Measurements from ENCODE around the gene ANK3. TPM values are rescaled to one million over a fixed set of nuclear protein-coding genes. Genes with fewer than 3 reads are reported as not detected.

ANK3 gene
- total RNA-seq, 2 donors from 2014 or later: 189 to 198 TPM

GRCh38 chr10:60419249-60419648 lies 29.6 kb upstream of the ANK3 start:
- H3K27ac ChIP-seq: no peak overlapping the region
- DNase-seq (ENCODE audit: low spot score): no peak
- no peaks in the 10 kb centered on the region for H3K36me3 ChIP-seq
- no peaks in the 10 kb centered on the region for H3K4me1 ChIP-seq
- H3K4me3 ChIP-seq: no peak overlapping the region
- H3K27me3 ChIP-seq: no peaks in the 10 kb centered on the region
- no peaks in the 10 kb centered on the region for H3K9me3 ChIP-seq
- no peak for TF ChIP-seq CTCF (IDR thresholded peaks at IDR 0.05)

- no peak overlapping the region for H3K27ac ChIP-seq
- no peaks in the 10 kb centered on the region for H3K9me3 ChIP-seq
- no peaks in the 10 kb centered on the region for H3K36me3 ChIP-seq
- H3K4me1 ChIP-seq: no peaks in the 10 kb centered on the region
- no peaks in the 10 kb centered on the region for H3K27me3 ChIP-seq
- H3K4me3 ChIP-seq: no peak overlapping the region
- no peak for TF ChIP-seq CTCF (IDR thresholded peaks at IDR 0.05)
- no peak for DNase-seq (ENCODE audit: low spot score)
These were observed 28.2 kb upstream of the ANK3 start for GRCh38 chr10:60417901-60418300.

- Histone ChIP-seq H3K4me3 (no peak overlapping the region), H3K9me3 (no peaks in the 10 kb centered on the region), H3K27ac (no peak overlapping the region), H3K27me3 (no peaks in the 10 kb centered on the region), H3K4me1 (no peaks in the 10 kb centered on the region), H3K36me3 (no peaks in the 10 kb centered on the region)
- no peak for DNase-seq (ENCODE audit: low spot score)
- no peak for TF ChIP-seq CTCF (IDR thresholded peaks at IDR 0.05)
These were observed 27.3 kb upstream of the ANK3 start for GRCh38 chr10:60417024-60417423.

GRCh38 chr10:60414877-60415585 lies 25.4 kb upstream of the ANK3 start:
- H3K4me3 ChIP-seq: no peak overlapping the region
- H3K4me1 ChIP-seq: no peaks in the 10 kb centered on the region
- H3K27ac ChIP-seq: no peak overlapping the region
- H3K36me3 ChIP-seq: no peaks in the 10 kb centered on the region
- TF ChIP-seq CTCF (IDR thresholded peaks at IDR 0.05): no peak
- H3K9me3 ChIP-seq: no peaks in the 10 kb centered on the region
- DNase-seq (ENCODE audit: low spot score): no peak
- no peaks in the 10 kb centered on the region for H3K27me3 ChIP-seq

DNA sequence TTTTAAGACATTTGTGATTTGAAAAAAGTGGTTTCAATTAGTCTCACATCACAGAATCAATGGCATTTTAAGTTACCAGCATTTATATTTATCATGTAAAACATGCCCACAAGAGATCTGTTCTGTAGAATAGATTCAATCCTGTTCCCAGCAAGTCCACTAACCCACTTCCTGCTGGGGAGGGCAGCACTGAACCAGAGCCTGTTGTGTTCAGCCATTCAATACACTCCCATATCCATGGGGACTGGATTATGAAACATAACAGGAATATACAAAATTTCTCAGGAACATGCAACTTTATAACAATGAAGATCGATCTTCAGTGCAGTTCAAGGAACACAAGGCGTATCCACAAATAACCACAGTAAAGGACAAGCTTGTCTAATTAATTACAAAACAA lies 24.4 kb upstream of the ANK3 start:
- Histone ChIP-seq H3K4me1 (no peaks in the 10 kb centered on the region), H3K9me3 (no peaks in the 10 kb centered on the region), H3K4me3 (no peak overlapping the region), H3K27me3 (no peaks in the 10 kb centered on the region), H3K27ac (no peak overlapping the region), H3K36me3 (no peaks in the 10 kb centered on the region)
- TF ChIP-seq CTCF (IDR thresholded peaks at IDR 0.05): no peak
- DNase-seq (ENCODE audit: low spot score): no peak
